H1 (cell line): ENCODE measurements around the gene CATSPERD. TPM values are rescaled to one million over a fixed set of nuclear protein-coding genes. Genes with fewer than 3 reads are reported as not detected.

Source experiments
- CEBPB ChIP-seq: IDR thresholded peaks from 2 replicates; pipeline ENCODE4 v1.6.1; 2012; ENCODE audit warnings: low read depth, low read length
- CHD7 ChIP-seq: fragments of 300-600 bp; sonication (generic); IDR thresholded peaks from 2 replicates; pipeline ENCODE4 v1.7.1; 2012; ENCODE audit warnings: low read length, moderate library complexity, mild to moderate bottlenecking, inconsistent platforms; ENCODE audit not compliant: insufficient replicate concordance
- KDM4A ChIP-seq: IDR thresholded peaks from one replicate; pipeline ENCODE4 v1.7.1; 2012; ENCODE audit warnings: low read depth, mild to moderate bottlenecking, moderate library complexity, low read length, inconsistent platforms; ENCODE audit not compliant: severe bottlenecking
- POLR2A ChIP-seq, 2 experiments: IDR thresholded peaks; 1 replicate in 1 of 2; 2 replicates in 1 of 2; pipeline ENCODE4 v1.6.1; 2011; ENCODE audit warnings: low read depth in 2 of 2, low read length in 2 of 2, mild to moderate bottlenecking in 2 of 2; ENCODE audit errors: control extremely low read depth in 1 of 2
- POLR2AphosphoS5 ChIP-seq: IDR thresholded peaks from 2 replicates; pipeline ENCODE4 v1.6.1; 2011; ENCODE audit warnings: low read depth, low read length
- RAD21 ChIP-seq, 2 experiments: IDR thresholded peaks in 1 of 2; conservative IDR thresholded peaks in 1 of 2; 2 replicates each; pipeline ENCODE4 v1.6.1; 2011; ENCODE audit warnings: low read depth in 2 of 2, low read length in 2 of 2, improper control_type of control experiment in 1 of 2, inconsistent platforms in 1 of 2, mild to moderate bottlenecking in 1 of 2, moderate library complexity in 1 of 2
- SP4 ChIP-seq: IDR thresholded peaks from 2 replicates; pipeline ENCODE4 v1.6.1; 2012; ENCODE audit warnings: low read length, inconsistent platforms
- polyA plus RNA-seq, 7 experiments: library from polyadenylated mRNA; depleted of rRNA in 3 of 7; stranded (reverse) in 5 of 7; unstranded in 2 of 7; fragments of >200 nt in 5 of 7; fragments of 200-250 nt in 2 of 7; gene quantifications; 1 replicate in 5 of 7; 2 replicates in 1 of 7; 4 replicates in 1 of 7; pipeline versions ENCODE4 v1.2.1 to v1.2.3, GENCODE V29; 2011 to 2013; ENCODE audit warnings: missing spikeins in 2 of 7, mixed read lengths in 2 of 7
- total RNA-seq: library from RNA; stranded (reverse); fragmentation: NEBNext Ultra II Directional; extraction: Animal tissue kit (Norgen Biotek cat#: 25700); gene quantifications from 2 replicates; pipeline ENCODE4 v1.2.1, GENCODE V29; 2021
- TF ChIP-seq, protein P1 (sequence below): IDR thresholded peaks from 2 replicates; pipeline ENCODE4 v1.6.1; 2012; ENCODE audit warnings: inconsistent platforms

The CATSPERD gene
- total and polyA plus RNA-seq, 2 of the 8 experiments (the other 6 are each of a cell fraction or from before 2014, with no cell fraction given): 0.12 TPM; not detected in 1

- TF ChIP-seq CHD7 (no peak), RAD21 (IDR thresholded peaks at IDR 0.05 in 1 of 2, conservative IDR thresholded peaks at IDR 0.05 in 1 of 2; ENCODE audit: low read depth in 2 of 2, low read length in 2 of 2) (no peak), KDM4A (peak; percentile 28), SP4 (no peak), POLR2A (IDR thresholded peaks at IDR 0.05; ENCODE audit: control extremely low read depth in 1 of 2, low read depth in 2 of 2, low read length in 2 of 2) (no peak), CEBPB (no peak), POLR2AphosphoS5 (no peak)
- TF ChIP-seq, protein P1, sequence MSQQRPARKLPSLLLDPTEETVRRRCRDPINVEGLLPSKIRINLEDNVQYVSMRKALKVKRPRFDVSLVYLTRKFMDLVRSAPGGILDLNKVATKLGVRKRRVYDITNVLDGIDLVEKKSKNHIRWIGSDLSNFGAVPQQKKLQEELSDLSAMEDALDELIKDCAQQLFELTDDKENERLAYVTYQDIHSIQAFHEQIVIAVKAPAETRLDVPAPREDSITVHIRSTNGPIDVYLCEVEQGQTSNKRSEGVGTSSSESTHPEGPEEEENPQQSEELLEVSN: peak; percentile 65
Observed at GRCh38 chr19:5687360-5688198, 32.9 kb upstream of the CATSPERD start (continued).
